ENCODE results near the gene COQ4. TPM values are rescaled to one million over a fixed set of nuclear protein-coding genes. Genes with fewer than 3 reads are reported as not detected.

The COQ4 gene
- total RNA-seq, 8 experiments from 2014 or later, result 37.8 to 66.5 (median 51.1) TPM

DNA sequence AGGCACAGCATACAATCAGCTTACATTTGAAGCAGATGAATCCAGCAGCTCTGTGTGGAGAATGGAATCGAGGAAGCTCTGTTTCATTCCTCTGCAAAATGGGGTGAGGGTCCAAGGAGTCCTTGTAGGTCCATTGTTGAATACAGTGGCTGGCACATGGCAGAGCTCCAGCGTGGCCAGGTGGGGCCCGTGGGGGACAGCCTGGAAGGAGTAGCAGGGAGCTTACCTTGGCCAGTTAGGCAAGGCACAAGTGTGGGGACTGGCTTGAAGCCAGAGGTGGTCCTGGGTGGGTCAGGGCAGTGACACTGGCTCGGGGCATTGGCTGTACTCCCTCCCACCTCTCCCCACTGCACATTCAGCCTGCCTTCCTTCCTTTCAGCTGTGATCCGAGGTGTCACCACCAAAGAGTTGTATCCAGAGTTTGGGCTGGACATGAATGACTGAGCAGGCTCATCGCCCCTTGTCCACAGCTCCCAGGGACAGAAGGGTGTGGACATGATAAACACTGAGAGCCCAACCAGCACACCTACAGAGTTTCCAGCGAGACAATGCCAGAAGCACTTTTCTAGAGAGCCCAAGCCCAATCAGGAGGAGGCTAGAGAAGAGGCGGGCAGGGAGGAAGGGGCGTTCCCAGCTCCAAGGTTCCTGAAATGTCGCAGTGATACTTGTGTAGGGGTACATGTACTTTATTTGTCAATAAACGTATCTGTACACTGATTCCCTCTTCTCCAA lies 34.2 kb upstream of the COQ4 start:
- Histone ChIP-seq H3K4me1 (replicated peaks in 1 of 2) (no peaks in the 10 kb centered on the region), H3K4me3 (no peak overlapping the region), H3K27ac (no peak overlapping the region)
- peak in 2 of 8 experiments; percentile 9 to 21 for ATAC-seq (replicated peaks in 6 of 8)
- in situ Hi-C loops (cut with MboI; ENCODE audit: low pct_unique_long_range_greater_than_20kb in 2 of 9, low sequenced_read_pairs in 9 of 9, unreplicated experiment in 9 of 9), result loop anchor here in 1 of 9 experiments (25.0 kb wide), 1 partner anchor 124 kb away; the partner anchor contains the start of gene CERCAM
- WGBS, 10 experiments, result 86 to 100% (median 93%) methylated on average over 1 to 7 of the region's 11 CpGs; no CpG with 5 or more reads in 4 of the 10 experiments

DNA sequence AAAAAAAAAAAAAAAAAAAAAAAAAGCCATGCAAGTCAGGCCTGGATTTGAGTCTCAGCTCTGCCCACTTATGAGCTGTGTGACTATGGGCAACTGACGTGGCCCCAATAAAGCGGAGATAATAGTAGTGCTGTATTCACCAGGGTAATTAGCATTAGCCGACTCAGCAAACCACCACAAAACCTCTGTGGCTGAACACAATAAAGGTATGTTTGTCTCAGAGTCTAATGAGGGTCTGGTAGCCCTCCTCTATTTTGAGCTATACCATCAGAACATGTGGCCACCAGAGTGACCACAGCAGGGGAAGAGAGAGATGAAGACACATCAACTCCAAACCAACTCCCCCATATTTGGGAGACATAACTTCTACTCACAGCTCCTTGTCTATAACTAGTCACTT lies 30.6 kb upstream of the COQ4 start:
- peaks cover 0 to 3% of the 10 kb centered on the region in 2 donors for H3K4me1 ChIP-seq (replicated peaks in 1 of 2)
- in situ Hi-C loops (cut with MboI; ENCODE audit: low pct_unique_long_range_greater_than_20kb in 2 of 9, low sequenced_read_pairs in 9 of 9, unreplicated experiment in 9 of 9), result loop anchor here in 1 of 9 experiments (25.0 kb wide), 1 partner anchor 120 kb away; the partner anchor contains the start of gene CERCAM
- no peak overlapping the region for H3K27ac ChIP-seq
- no peak for ATAC-seq (replicated peaks in 6 of 8)
- H3K4me3 ChIP-seq, result no peak overlapping the region
- WGBS, 10 experiments, result 80 to 100% (median 92%) methylated on average over 1 to 3 of the region's 3 CpGs; no CpG with 5 or more reads in 6 of the 10 experiments

- in situ Hi-C loops (cut with MboI; ENCODE audit: low pct_unique_long_range_greater_than_20kb in 2 of 9, low sequenced_read_pairs in 9 of 9, unreplicated experiment in 9 of 9), result loop anchor here in 1 of 9 experiments (25.0 kb wide), 1 partner anchor 119 kb away; the partner anchor contains the start of gene CERCAM
- Histone ChIP-seq H3K4me1 (replicated peaks in 1 of 2) (peaks cover 0 to 3% of the 10 kb centered on the region in 2 donors), H3K27ac (no peak overlapping the region), H3K4me3 (no peak overlapping the region)
- 50 to 100% (median 100%) methylated on average over 1 to 4 of the region's 4 CpGs; no CpG with 5 or more reads in 5 of the 10 experiments for WGBS, 10 experiments
- ATAC-seq (replicated peaks in 6 of 8), result no peak
Observed at GRCh38 chr9:128293091-128293490, 29.5 kb upstream of the COQ4 start.

DNA sequence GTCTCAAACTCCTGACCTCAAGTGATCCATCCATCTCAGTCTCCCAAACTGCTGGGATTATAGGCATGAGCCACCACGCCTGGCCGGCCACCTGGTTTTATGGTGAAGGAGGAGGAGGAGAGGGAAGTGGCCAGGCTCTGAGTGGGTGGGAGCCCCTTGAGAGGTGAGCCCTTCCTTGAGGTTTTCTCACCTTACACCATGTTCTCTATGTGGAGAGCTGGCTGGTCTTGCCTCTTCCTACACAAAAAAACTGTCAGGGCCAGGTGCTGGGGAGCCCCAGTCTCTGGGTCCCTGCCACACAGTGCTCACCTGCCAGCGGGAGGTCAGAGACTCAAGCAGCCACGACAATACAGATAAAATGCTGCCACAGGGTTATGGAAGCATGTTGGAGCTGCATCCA lies 28.5 kb upstream of the COQ4 start:
- H3K4me1 ChIP-seq (replicated peaks in 1 of 2), result peaks cover 0 to 3% of the 10 kb centered on the region in 2 donors
- H3K4me3 ChIP-seq, result no peak overlapping the region
- H3K27ac ChIP-seq, result no peak overlapping the region
- no peak for ATAC-seq (replicated peaks in 6 of 8)
- in situ Hi-C loops (cut with MboI; ENCODE audit: low pct_unique_long_range_greater_than_20kb in 2 of 9, low sequenced_read_pairs in 9 of 9, unreplicated experiment in 9 of 9), result loop anchor here in 1 of 9 experiments (25.0 kb wide), 1 partner anchor 118 kb away; the partner anchor contains the start of gene CERCAM
- WGBS, 10 experiments, result 92 to 100% (median 100%) methylated on average over 2 of the region's 4 CpGs; no CpG with 5 or more reads in 7 of the 10 experiments

- in situ Hi-C loops (cut with MboI; ENCODE audit: low pct_unique_long_range_greater_than_20kb in 2 of 9, low sequenced_read_pairs in 9 of 9, unreplicated experiment in 9 of 9), result loop anchor here in 1 of 9 experiments (25.0 kb wide), 1 partner anchor 116 kb away; the partner anchor contains the start of gene CERCAM
- peaks cover 0 to 3% of the 10 kb centered on the region in 2 donors for H3K4me1 ChIP-seq (replicated peaks in 1 of 2)
- WGBS, 10 experiments, result 20 to 100% (median 93%) methylated on average over 1 to 12 of the region's 16 CpGs
- no peak for ATAC-seq (replicated peaks in 6 of 8)
- peak overlapping the region in 1 of 2 donors; percentile 37 for H3K27ac ChIP-seq
- H3K4me3 ChIP-seq, result no peak overlapping the region
Observed at GRCh38 chr9:128296340-128297220, 26.1 kb upstream of the COQ4 start.

DNA sequence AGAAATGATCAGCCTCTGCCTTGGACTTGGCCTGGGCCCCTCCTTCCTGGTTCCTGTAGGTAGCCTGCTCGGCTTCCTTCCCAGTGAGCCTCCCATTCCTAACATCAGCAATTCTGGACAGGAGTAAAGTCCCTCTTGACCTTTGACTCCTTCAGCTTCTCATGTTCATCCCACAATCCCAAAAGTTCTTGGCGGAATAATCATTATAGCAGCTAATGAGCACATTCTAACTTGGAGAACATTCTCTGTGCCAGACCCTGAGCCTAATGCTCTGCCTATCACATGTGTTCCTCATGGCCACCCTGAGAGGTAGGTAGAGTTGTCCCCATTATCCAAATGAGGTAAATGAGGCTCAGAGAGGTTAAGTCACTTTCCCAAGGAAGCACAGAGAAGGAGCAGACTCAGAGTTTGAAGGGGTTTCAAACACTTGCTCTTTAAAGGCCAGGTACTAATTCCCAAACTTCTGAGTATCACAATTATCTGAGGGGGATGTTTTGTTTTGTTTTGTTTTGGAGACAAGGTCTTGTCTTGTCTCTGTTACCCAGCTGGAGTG lies 25.3 kb upstream of the COQ4 start:
- no peak overlapping the region for H3K27ac ChIP-seq
- ATAC-seq (replicated peaks in 6 of 8), result no peak
- H3K4me3 ChIP-seq, result no peak overlapping the region
- in situ Hi-C loops (cut with MboI; ENCODE audit: low pct_unique_long_range_greater_than_20kb in 2 of 9, low sequenced_read_pairs in 9 of 9, unreplicated experiment in 9 of 9), result loop anchor here in 1 of 9 experiments (25.0 kb wide), 1 partner anchor 115 kb away; the partner anchor contains the start of gene CERCAM
- H3K4me1 ChIP-seq (replicated peaks in 1 of 2), result peaks cover 0 to 3% of the 10 kb centered on the region in 2 donors
- WGBS, 10 experiments, result 64 to 100% (median 97%) methylated on average over 1 to 2 of the region's 2 CpGs; no CpG with 5 or more reads in 4 of the 10 experiments

GRCh38 chr9:128298535-128299482 lies 23.8 kb upstream of the COQ4 start:
- 85 to 100% (median 94%) methylated on average over 1 to 10 of the region's 20 CpGs; no CpG with 5 or more reads in 3 of the 10 experiments for WGBS, 10 experiments
- no peak for ATAC-seq (replicated peaks in 6 of 8)
- in situ Hi-C loops (cut with MboI; ENCODE audit: low pct_unique_long_range_greater_than_20kb in 2 of 9, low sequenced_read_pairs in 9 of 9, unreplicated experiment in 9 of 9), result loop anchor here in 1 of 9 experiments (25.0 kb wide), 1 partner anchor 113 kb away; the partner anchor contains the start of gene CERCAM

DNA sequence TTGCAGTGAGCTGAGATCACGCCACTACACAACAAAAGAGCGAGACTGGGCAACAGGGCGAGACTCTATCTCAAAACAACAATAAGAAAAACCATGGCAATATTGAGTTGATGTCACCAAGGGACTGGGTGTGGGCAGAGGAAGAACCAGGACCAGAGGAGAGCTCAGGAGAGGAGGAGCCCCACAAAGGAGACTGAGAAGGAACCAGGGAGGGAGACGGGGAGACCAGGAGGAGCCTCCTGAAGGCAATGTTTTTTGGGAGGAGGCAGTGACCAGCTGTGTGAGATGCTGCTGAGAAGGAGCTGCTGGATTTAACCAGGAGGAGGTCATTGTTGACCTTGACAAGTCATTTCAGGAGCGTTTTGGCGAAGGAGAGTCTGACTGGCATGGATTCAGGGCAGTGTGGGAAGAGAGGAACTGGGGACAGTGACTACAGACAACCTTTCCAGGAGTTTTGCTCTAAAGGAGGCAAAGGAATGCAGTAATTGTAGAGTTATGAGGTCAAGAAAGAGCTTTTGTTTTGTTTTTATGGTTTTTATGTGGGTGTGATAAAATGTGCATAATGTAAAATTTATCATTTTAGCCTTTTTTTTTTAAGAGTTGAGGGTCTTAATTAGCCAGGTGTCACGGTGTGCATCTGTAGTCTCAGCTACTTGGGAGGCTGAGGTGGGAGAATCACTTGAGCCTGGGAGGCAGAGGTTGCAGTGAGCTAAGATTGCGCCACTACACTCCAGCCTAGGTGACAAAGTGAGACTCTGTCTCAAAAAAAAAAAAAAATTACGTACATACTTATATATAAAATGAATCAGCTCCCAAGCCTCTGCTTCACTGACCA lies 18.3 kb upstream of the COQ4 start:
- in situ Hi-C loops (cut with MboI; ENCODE audit: low pct_unique_long_range_greater_than_20kb in 2 of 9, low sequenced_read_pairs in 9 of 9, unreplicated experiment in 9 of 9), result no loop called here
- WGBS, 10 experiments, result 12 to 100% (median 74%) methylated on average over 2 to 7 of the region's 9 CpGs; no CpG with 5 or more reads in 3 of the 10 experiments
- H3K4me1 ChIP-seq (replicated peaks in 1 of 2), result no peaks in the 10 kb centered on the region
- H3K27ac ChIP-seq, result no peak overlapping the region
- H3K4me3 ChIP-seq, result no peak overlapping the region
- peak in 3 of 8 experiments; percentile 43 to 66 (median 44) for ATAC-seq (replicated peaks in 6 of 8)

More at GRCh38 chr9:128298535-128299482, 23.8 kb upstream of the COQ4 start:
- peaks cover 0 to 3% of the 10 kb centered on the region in 2 donors for H3K4me1 ChIP-seq (replicated peaks in 1 of 2)
- no peak overlapping the region for H3K4me3 ChIP-seq
- peak overlapping the region in 1 of 2 donors; percentile 29 for H3K27ac ChIP-seq

DNA sequence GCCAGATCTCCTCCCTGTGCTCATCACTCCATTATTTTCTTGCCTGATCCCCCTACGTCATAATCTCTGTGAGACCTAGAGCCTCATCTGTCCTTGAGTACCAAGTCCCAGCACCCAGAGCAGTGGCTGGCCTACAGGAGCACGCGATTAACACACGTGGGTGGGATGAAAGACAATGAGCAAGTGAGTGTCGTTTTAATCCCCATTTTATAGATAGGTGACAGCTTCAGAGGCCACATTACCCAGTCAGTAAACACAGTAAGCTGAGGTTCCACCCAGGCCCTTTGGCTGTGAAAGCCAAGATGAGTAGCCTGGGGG lies 17.7 kb upstream of the COQ4 start:
- peak in 2 of 8 experiments; percentile 3 to 47 for ATAC-seq (replicated peaks in 6 of 8)
- H3K4me3 ChIP-seq, result no peak overlapping the region
- 0 to 64% (median 60%) methylated on average over 1 to 4 of the region's 5 CpGs; no CpG with 5 or more reads in 5 of the 10 experiments for WGBS, 10 experiments
- in situ Hi-C loops (cut with MboI; ENCODE audit: low pct_unique_long_range_greater_than_20kb in 2 of 9, low sequenced_read_pairs in 9 of 9, unreplicated experiment in 9 of 9), result no loop called here
- no peaks in the 10 kb centered on the region for H3K4me1 ChIP-seq (replicated peaks in 1 of 2)
- peak overlapping the region in 1 of 2 donors; percentile 39 for H3K27ac ChIP-seq

- Histone ChIP-seq H3K4me1 (replicated peaks in 1 of 2) (peaks cover 0 to 8% of the 10 kb centered on the region in 2 donors), H3K4me3 (no peak overlapping the region), H3K27ac (no peak overlapping the region)
- ATAC-seq (replicated peaks in 6 of 8), result no peak
- 72 to 100% (median 98%) methylated on average over 1 to 7 of the region's 16 CpGs; no CpG with 5 or more reads in 4 of the 10 experiments for WGBS, 10 experiments
- in situ Hi-C loops (cut with MboI; ENCODE audit: low pct_unique_long_range_greater_than_20kb in 2 of 9, low sequenced_read_pairs in 9 of 9, unreplicated experiment in 9 of 9), result no loop called here
Observed at GRCh38 chr9:128309551-128309950, 13.1 kb upstream of the COQ4 start.

DNA sequence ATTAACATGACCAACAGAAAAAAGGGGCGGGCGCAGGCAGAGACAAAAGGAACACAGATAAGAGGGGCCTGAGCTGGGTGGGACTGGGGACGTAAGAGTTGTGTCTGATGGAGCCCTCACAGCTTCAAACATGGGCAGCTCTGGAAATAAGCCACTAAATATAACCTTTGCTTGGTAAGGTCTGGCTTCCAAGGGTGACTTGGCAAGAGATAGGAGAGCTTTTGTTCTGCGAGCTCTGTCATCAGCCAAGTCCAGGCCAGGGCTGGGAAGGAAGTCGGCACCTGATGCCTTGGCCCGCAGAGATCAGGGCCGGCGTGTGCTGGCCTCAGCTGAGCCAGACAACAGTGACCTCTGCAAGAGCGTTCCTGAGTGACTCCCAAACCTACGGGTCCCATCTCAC lies 12.2 kb upstream of the COQ4 start:
- Histone ChIP-seq H3K4me1 (replicated peaks in 1 of 2) (peaks cover 0 to 10% of the 10 kb centered on the region in 2 donors), H3K27ac (no peak overlapping the region), H3K4me3 (no peak overlapping the region)
- in situ Hi-C loops (cut with MboI; ENCODE audit: low pct_unique_long_range_greater_than_20kb in 2 of 9, low sequenced_read_pairs in 9 of 9, unreplicated experiment in 9 of 9), result no loop called here
- ATAC-seq (replicated peaks in 6 of 8), result no peak
- 80 to 100% (median 100%) methylated on average over 1 to 4 of the region's 10 CpGs; no CpG with 5 or more reads in 5 of the 10 experiments for WGBS, 10 experiments

Data from motor neuron (in vitro differentiated cells).